ENCODE data around the gene CA5B.
"Not testable (repeated sequence)": the region's sequence is repeated elsewhere in the genome, so short reads cannot be mapped to it uniquely, and the experiment has no call there.

The CA5B gene

DNA sequence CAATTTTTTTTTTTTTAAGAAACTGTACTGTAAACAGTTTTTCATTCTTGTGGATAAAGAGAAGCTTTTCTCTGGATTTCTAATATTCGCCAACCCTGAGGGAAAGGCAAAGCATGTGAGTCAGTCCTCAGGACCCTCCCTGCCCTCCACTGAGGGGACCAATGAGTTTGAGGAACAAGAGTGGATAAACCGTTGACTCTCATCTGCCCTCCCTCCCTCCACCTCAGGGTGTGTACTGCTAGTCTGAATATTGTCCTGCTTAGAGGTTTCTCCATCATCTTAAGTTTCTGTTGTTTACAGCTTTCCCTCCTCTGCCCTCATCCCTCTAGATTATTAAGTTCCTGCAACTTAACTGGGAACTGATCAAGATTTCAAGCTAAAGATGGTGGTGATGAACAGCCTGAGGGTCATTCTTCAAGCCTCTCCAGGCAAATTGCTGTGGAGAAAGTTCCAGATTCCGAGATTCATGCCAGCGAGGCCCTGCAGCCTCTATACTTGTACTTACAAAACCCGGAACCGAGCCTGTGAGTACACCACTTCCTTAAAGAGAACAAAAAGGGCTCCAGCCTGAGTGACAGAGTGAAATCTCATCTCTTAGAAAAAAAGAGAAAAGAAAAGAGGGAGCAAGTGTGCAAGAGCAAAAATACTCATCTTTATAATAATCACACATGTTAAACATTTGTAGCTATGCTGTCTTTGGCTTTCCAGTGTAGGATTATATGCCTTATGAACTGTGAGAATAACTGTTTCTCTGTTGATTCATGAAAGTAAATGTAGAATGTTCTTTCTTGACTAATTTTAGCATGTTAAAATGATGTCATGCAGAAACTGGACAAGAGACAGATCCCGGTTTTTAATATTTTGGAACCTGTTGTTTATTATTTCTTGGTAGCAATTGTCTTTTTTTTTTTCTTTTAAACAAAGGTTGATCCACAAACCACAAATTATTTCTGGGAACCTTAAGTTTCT is 11.9 kb downstream of the CA5B start:
- DNase-seq: peak; percentile 54

DNA sequence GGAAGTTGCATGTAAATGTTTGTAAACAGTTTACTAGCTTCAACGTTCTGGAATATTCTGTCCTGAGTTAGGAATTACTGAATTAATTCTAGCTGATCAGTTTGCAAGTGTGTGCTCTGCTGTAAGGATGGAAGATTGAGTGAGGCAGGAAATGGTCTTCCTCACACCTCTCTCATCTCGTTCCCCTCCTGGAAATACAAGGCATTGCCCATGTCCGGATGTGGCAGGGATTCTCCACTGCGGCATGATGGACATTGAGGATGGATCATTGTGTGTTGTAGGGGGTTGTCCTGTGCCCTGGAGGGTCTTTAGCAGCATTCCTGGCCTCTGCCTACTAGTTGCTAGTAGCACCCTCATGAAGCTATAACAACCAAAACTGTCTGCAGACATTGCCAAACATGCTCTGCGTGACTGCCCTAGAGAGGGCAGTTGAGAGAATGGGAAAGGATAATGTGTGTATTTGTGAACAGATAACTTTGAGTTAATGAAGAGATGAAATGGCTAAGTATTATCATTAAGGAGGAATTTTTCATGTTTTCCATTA is 12.6 kb downstream of the CA5B start:
- no peak for DNase-seq

DNA sequence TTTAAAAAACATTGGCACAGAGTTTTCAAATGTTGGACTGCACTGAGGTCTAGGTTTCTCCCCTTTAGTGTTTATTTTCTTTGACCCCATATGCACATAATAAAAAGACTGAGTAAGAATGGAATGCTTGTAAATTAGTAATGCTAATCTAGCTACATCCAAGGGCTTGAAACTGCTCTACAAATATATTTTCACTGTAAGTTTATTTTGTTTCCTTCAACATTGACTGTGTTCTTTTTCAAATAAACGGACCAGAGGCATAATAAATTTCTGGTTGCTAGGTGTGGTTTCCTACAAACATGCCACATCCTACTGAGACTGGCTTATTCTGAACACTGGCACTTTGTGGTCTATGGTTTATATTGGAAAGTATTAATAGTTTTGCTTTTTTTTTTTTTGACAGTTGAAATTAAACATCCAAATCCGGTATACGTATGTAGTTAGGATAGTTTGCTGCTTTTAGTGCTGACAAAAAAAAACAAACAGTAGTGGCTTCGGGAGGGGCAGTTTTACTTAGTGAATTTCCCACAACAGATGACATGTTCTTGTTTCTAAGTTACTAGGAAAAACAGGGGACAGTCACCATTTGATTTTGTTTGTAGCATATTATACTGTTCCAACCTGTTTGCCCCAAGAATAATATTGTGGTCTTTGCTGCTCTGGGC is 13.2 kb downstream of the CA5B start:
- peak; percentile 86 for DNase-seq

DNA sequence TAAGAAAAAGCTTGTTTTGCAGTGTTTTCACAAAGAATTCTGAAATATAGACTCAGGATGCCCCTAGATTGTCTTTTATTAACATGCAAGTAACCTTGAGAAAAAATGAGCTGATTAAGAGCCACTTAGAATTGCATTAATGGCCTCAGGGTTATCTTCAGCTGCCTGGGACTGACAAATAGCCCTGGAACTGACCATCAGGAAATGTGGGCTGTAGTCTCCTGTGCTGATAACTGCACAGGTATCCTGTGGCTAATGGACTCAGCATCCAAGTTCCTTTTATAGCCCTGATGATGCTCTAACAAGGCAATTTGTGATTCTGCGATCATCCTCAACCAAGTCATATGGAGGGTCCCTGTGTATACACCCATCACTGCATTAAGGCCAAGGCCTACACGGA is 17.0 kb downstream of the CA5B start:
- no peak for DNase-seq

DNA sequence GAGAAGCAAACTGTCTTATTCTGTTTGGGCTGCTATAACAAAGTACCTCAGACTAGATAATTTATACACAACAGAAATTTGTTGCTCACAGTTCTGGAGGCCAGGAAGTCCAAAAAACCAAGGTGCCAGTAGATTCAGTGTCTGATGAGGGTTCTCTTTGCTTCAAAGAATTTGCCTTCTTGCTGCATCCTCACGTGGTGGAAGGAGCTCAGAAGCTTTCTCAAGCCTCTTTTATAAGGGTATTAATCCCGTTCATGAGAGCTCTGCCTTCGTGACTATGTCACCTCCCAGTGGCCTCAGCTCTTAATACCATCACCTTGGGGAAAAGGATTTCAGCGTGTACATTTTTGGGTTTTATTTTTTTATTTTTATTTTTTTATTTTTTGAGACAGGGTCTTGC is 20.1 kb downstream of the CA5B start:
- DNase-seq: peak; percentile 50

DNA sequence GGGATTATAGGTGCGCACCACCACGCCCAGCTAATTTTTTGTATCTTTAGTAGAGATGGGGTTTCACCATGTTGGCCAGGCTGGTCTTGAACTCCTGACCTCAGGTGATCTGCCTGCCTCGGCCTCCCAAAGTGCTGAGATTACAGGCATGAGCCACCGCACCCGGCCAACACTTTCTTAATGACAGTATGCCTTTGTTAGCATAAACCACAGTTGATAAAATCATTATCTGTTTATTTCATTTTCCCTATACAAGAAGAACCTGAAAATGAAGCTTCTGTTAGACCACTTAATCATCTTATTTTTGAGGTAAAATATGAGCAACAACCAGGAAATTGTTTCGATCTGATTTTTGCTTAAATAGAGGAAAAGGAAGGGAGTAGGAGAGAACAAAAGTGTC is 21.8 kb downstream of the CA5B start:
- DNase-seq: not testable (repeated sequence)

DNA sequence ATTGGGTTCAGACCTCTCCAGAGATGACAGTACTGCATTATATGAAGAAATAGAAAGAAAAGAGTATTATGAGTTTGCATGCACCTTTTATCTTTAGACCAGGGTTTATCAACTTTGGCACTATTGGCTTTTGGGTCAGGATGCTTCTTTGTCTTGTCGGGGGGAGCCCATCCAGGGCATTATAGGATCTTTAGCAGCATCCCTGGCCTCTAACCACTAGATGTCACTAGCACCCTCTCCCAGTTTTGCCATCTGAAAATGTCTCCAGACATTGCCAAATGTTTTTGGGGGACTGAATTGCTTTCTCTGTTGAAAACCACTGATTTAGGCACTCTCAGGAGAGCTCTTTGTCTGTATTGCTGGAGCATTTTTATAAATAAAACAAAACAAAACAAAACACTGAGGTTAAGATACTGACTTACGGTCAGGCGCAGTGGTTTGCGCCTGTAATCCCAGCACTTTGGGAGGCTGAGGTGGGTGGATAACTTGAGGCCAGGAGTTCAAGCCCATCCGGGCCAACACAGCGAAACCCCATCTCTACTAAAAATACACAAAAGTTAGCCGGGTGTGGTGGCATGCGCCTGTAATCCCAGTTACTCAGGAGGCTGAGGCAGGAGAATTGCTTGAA is 23.6 kb downstream of the CA5B start:
- peak; percentile 39 for DNase-seq

DNA sequence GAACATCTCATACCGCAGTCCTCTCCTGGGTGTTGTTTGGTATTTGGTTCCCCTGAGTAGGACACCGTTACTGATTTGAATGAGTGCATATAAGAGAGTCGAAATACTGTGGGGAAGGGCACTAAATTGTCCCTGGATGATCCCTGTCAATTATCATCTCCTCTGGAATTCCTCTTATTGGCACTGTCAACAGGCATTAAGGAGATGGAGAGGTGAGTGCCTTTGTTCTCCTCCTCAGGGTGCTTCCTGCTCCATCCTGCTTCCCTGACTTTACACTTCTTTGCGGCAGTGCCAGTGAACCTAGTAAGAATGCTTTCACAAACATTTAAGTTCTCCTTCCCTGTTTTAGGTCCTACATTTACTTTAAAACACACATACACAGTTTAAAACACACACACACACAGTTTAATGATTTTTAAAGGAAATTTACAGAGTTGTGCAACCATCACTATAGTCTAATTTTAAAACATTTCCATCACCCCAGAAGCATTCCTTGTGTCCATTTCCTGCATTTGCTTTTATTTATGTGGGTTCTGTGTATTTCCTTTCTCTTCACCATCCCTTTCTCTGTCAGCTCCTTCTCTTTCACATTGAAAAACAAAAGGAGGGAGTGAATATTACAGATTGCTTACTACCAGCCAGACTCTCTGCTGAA is 31.4 kb downstream of the CA5B start:
- DNase-seq: no peak

DNA sequence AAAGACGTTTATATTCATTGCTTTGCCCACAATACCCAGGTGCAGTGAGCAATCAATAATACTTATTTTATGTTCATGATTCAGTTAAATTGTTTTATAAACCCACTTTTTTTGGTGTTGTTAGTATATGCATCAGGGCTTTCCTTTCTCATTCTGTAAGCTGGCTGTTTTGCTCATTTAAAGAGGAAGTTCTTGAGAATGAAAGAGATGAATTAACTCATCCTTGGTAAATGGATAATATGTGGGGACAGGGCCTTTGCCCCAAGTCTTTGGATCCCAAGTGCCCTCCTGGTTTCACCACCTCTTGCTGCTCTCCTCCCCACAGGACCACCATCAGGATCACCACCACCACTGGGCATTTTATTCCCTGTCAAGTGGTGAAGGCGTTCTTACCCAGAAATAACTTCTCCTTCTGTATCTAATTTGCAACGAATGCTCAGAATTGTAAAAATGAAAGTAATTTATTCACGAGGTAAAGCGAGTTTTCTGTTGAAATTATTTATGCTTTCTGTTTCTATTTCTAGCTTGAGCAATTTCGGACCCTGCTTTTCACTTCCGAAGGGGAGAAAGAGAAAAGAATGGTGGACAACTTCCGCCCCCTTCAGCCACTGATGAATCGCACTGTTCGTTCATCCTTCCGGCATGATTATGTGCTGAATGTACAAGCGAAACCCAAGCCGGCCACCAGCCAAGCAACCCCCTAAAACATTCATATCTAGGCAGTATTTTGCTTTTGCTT is 44.1 kb downstream of the CA5B start:
- DNase-seq: no peak

DNA sequence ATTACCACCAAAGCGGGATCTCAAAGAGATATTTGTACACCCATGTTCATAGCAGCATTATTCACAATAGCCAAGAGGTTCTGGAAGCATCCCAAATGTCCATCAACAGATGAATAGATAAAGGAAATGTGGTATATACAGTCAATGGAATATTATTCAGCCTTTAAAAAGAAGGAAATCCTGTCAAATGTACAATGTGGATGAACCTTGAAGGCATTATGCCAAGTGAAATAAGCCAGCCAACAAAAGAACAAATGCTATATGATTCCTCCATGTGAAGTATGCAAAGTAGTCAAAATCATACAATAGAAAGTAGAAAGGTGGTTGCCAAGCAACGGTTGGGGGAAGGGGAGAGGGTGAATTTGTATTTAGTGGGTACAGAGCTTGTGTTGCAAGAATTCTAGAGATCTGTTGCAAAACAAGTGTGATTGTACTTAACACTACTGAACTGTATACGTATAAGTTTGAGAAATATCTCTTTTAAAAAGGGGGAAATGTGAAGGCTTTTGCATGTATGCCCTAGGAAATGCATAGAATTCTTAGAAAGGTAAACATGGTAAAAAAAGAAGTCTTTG is 47.2 kb downstream of the CA5B start:
- DNase-seq: no peak

DNA sequence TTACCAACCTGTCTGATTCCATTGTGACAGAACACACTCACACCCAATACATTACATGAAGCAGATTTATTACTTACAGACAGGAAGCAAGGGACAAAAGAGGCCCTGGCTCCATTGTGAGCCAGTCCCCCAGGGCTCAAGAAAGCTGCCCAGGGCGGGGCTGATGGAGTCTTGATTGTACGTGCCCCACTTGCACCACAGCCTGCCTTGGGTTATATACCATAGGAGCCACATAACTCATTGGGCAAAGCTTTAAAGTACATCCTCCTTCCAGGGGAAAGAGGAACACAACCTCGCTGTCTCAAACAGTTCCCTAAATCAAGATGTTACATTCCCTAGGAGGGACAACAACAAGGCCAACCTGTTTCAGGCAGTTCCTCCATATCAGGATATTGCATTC is 48.8 kb downstream of the CA5B start:
- DNase-seq: no peak

DNA sequence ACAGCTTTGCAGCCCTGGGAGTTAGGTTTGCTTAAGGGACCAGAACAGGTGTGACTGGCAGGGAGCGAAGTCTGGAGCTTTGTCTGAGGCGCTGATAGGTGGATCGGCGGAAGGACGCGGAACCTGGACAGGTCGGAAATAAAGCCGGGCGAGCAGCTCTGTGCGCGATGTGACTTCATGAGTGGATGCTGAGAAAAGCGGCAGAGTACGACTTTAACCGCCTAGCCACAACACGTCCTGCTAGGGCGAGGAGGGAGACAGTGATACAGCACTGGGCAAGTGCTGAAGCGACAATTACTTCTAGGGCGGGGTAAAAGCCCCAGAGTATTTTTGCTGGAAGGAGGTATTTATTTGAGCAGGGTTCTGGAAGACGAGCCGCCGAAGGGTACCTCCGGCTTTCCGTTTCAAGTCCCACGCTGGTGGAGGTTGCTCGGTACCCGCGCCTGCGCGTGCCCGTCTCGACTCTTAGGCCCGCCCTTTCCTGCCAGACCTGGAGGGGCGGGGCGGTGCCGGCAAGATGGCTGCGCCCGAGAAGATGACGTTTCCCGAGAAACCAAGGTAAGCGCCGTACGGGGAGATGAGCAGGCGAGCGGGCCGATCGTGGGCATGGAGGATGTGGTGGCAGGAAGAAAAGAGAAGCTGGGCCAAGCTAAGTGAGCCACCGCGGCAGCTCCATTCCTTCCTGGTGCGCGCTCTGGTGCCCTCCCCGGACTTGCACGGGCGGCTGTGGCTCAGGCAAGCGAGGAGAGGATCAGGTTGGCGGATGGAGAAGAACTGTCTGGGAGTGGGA is 52.1 kb downstream of the CA5B start, which contains the start of gene ZRSR2:
Gene ZRSR2 (plus strand): TSS at position 506 of the 790 bp plus-strand sequence. CDS start 12 bp downstream, at position 518.
- peak; percentile 95 for DNase-seq

DNA sequence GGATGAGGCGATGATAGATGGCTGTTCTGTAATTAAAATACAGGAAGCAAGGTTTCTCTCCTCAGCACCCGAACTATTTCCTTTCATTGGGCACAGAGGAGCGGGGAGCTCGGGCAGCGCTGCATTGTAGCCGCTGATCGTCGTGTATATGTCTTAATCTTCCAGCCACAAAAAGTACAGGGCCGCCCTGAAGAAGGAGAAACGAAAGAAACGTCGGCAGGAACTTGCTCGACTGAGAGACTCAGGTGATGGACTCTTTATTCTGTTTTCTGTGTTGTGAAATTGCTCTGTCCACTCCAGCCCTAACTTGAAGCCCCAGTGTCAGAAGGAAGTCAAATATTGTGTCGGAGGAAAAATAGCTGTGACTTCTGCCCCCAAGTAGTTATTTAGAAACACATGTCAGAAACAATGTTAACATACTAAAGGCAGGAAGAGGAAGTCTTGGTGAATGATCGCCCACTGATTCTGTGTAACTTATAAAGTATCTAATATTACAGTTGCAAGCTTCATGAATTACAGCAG is 52.8 kb downstream of the CA5B start:
- no peak for DNase-seq

DNA sequence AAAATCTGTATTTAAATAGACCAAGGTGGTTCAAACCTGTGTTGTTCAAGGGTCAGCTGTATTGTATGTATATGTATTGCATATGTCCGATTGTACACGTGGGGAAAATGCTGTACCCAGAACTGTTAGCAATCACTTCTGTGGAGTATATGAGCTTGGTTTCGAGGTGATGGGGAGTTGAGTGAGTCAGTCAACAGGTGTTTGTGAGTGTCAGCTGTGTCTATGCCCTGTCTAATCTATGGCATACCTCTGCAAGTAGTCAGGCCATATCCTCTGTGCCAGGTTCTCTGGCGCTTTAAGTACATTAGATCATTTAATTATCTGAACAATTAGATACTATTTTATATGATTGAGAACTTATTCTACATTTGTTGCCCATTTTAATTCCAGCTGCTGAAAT is 59.6 kb downstream of the CA5B start:
- DNase-seq: no peak

DNA sequence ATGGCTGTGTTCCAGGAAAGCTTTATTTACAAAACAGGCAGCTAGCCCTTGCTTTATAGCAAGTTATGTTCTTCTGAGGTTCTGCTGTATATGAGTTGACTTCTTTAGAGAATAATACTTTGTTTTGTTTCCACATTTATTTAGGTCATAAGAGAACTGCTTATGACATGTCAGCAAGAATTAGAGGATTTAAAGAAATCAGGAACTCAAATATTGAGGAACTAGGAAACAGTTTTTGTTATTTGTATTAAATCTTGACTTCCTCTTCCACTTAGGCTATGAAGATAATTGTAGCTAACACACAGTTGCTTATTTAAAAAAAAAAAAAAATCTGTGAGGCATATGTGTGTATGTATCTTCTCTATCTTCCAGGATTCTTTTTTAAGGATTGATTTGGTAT is 66.5 kb downstream of the CA5B start:
- DNase-seq: no peak

DNA sequence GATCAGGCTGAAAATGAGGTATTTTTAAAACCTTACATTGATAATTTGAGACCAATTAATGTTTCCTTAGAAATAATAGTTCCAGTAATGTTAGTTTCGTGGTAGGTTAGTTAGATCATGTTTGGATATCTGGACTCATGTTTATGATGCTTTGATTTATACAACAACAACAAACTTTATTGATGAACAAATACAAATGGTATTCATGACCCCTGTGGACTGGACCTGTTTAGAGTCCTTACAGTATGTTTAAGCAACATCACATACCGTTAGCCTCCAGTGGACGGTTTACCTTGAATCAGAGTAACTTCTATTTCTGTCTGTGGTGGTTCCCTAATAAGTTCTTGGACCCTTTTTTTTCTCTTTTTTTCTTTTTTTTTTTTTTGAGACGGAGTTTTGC is 70.2 kb downstream of the CA5B start:
- no peak for DNase-seq

DNA sequence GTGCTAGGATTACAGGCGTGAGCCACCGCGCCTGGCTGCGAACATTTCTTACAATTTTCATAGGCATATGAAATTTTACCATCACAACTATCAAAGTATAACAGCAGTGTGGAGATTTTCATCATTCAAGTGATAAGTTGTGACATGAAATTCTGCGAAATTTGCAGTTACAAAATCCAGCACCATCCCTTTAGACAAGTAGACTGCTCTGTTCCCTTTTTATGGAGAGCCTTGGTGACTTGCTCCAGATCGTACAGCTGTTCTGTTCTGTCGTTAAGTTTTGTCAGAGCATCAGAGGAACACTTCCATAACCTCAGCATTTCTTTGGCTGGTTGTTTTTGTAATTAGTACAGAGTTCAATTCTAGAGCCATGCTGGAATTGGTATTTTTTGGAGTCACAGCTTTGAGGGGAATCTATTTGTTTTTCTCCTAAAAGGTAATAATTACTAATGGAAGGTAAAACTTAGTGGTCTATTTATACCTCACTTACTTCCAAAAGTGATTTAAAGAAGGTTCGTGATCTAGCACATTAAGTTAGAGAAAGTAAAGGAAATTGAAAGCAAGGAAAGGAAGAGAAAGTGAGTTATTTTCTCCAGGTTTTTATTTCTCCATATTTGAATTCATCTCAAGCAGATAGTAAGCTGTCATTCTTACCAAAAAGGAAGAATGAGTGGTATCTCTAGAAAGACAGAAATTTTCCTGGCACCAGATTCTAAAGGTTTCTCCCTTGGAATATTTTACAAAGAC is 74.3 kb downstream of the CA5B start:
- DNase-seq: no peak

DNA sequence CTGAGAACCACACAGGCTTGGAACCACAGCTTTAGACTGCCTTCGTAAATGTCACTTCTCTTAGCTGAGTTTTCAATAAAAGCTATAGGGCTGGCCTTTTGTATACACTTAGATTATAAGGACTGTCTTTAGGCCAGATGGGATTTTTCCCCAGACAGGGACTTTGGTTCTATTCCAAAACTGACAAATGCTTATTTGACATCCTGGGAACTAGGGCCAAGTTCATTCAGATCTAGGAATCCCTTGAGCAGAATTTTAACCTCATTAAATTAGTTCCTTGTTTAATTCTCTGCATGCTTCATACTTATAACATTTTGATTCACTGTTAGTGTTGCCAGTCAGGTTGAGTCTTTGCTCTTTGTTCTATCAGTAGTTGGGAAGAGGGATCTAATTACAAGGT is 75.3 kb downstream of the CA5B start:
- DNase-seq: no peak

DNA sequence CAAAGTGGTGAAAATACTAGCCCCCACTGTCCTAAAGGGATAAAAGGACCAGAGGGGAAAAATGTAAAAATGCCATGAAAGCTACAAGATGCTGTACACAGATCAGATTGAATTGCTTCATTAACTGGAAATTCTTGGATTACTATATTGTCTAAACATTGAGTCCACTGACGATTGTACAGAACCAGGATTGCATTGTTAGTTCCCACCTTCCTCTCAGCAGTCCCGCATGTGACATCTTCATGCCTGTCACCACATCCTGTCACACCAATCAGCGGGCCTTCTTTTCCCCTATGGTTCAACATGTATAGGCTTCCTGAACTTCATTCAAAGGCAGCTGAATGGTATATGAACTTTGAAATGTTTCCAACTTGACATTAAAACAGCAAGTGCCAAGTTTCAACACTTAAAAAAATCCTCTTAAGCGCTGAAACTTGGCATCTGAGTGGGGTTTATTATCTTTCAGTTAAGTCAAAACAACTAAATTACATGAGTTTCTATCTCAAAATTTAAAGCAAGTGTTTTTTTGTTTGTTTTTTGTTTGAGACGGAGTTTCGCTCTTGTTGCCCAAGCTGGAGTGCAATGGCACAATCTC is 76.8 kb downstream of the CA5B start:
- no peak for DNase-seq

All from central memory CD4-positive, alpha-beta T cell (primary cell).